ENCODE measurements around the gene ATP10A. TPM values are rescaled to one million over a fixed set of nuclear protein-coding genes. Genes with fewer than 3 reads are reported as not detected.

The ATP10A gene
- total RNA-seq, 1 experiment from 2014 or later = 3.9 TPM

DNA sequence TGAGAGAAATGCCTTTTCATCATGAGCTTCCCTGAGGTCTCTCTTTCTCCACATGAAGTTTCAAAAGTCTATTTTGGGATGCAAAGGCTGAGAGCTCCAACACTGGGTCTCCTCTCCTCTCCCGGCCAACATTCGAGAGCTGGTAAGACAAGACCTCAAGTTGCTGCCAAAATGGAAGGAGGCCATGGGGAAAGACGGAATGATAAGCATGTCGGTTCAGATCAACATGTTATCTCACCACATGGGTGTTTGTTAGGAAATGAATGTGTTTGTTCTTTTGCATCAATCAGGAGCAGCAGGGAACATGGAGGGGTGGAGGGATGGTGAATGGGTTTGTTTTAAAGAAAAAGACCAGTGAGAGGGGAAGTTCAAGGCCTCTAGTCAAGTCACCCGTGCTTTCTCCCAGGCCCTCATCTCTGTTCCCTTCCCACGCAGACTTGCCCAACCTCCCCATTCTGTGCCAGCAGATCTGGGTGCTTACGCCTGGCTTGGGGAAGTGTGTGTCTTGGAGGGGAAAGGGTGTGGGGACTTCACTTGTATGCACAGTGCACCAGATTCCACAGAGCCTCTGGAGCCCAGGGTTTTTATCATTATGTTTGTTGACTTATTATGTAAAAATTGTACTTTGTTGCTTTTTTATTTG lies 23.5 kb upstream of the ATP10A start:
- Histone ChIP-seq H3K9me3 (ENCODE audit: control insufficient read depth, low read depth, low read length) (no peaks in the 10 kb centered on the region), H4K20me1 (ENCODE audit: control insufficient read depth, insufficient read depth, insufficient read length) (no peaks in the 10 kb centered on the region), H3K18ac (ENCODE audit: insufficient read length, low read depth, low read length) (no peak overlapping the region), H4K91ac (ENCODE audit: insufficient read length, low read depth, low read length) (no peak overlapping the region), H3T11ph (ENCODE audit: low read length) (no peak overlapping the region), H3K23me2 (ENCODE audit: insufficient read length, low read depth, low read length, poor library complexity, severe bottlenecking) (no peaks in the 10 kb centered on the region), H2BK12ac (ENCODE audit: insufficient read length, low read depth, low read length) (no peak overlapping the region), H3K4me2 (ENCODE audit: insufficient read depth, insufficient read length, low read length) (no peak overlapping the region), H2AK5ac (ENCODE audit: insufficient read length, low read length) (no peak overlapping the region), H2BK20ac (ENCODE audit: low read depth, low read length, poor library complexity, severe bottlenecking) (no peak overlapping the region), H3K4ac (ENCODE audit: low read depth, low read length) (no peak overlapping the region), H2BK120ac (ENCODE audit: low read depth, low read length, poor library complexity, severe bottlenecking) (no peak overlapping the region), H3K27me3 (ENCODE audit: insufficient read depth, low read length) (no peaks in the 10 kb centered on the region), H3K79me2 (ENCODE audit: insufficient read depth, low read length) (no peaks in the 10 kb centered on the region), H3K56ac (ENCODE audit: insufficient read length, low read depth, low read length) (no peak overlapping the region), H2AFZ (ENCODE audit: low read length) (no peak overlapping the region), H3K4me1 (ENCODE audit: insufficient read depth, low read length) (no peaks in the 10 kb centered on the region), H3K23ac (ENCODE audit: insufficient read length, low read depth, low read length) (no peak overlapping the region), H4K5ac (ENCODE audit: insufficient read length, low read depth, low read length) (no peak overlapping the region), H2BK5ac (ENCODE audit: insufficient read length, low read length) (no peak overlapping the region), H3K9ac (ENCODE audit: extremely low read depth, insufficient read length, low read length) (no peak overlapping the region), H3K79me1 (ENCODE audit: insufficient read depth, low read depth, low read length, poor library complexity, severe bottlenecking) (no peaks in the 10 kb centered on the region), H4K8ac (replicated peaks; ENCODE audit: insufficient read length, low read depth, low read length) (no peak overlapping the region), H3K14ac (ENCODE audit: insufficient read depth, low read length) (no peak overlapping the region), H2BK15ac (ENCODE audit: low read depth, low read length) (no peak overlapping the region), H3K27ac (ENCODE audit: insufficient read length, low read depth, low read length) (no peak overlapping the region)
- no peak overlapping the region for H3K27ac Mint-ChIP-seq
- TF ChIP-seq, protein P1, sequence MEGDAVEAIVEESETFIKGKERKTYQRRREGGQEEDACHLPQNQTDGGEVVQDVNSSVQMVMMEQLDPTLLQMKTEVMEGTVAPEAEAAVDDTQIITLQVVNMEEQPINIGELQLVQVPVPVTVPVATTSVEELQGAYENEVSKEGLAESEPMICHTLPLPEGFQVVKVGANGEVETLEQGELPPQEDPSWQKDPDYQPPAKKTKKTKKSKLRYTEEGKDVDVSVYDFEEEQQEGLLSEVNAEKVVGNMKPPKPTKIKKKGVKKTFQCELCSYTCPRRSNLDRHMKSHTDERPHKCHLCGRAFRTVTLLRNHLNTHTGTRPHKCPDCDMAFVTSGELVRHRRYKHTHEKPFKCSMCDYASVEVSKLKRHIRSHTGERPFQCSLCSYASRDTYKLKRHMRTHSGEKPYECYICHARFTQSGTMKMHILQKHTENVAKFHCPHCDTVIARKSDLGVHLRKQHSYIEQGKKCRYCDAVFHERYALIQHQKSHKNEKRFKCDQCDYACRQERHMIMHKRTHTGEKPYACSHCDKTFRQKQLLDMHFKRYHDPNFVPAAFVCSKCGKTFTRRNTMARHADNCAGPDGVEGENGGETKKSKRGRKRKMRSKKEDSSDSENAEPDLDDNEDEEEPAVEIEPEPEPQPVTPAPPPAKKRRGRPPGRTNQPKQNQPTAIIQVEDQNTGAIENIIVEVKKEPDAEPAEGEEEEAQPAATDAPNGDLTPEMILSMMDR (conservative IDR thresholded peaks at IDR 0.05) = no peak
- H3K9me3 Mint-ChIP-seq = peaks cover 7 to 15% of the 10 kb centered on the region in 2 experiments; a peak in 4 of 5 replicates
- WGBS (ENCODE audit: extremely low coverage, insufficient read length, low lambda C conversion rate) = no CpG with 5 or more reads among the region's 7 CpGs
- peaks cover 0 to 14% (median 0%) of the 10 kb centered on the region in 3 experiments; a peak in 3 of 7 replicates for H3K36me3 Mint-ChIP-seq (ENCODE audit: insufficient read depth in 1 of 3, low read depth in 3 of 3)
- peaks cover 5 to 6% of the 10 kb centered on the region in 2 experiments; a peak in 3 of 4 replicates for H3K4me1 Mint-ChIP-seq
- H3K4me3 Mint-ChIP-seq = no peak overlapping the region
- no peak for DNase-seq
- peaks cover 3% of the 10 kb centered on the region for H3K27me3 Mint-ChIP-seq (ENCODE audit: low read depth)
